HG02970 (cell line): ENCODE results near the gene NPAT.
"Not testable (repeated sequence)": the region's sequence is repeated elsewhere in the genome, so short reads cannot be mapped to it uniquely, and the experiment has no call there.

Experiments used
- ATAC-seq: cut with Tn5 transposase; IDR thresholded peaks from one replicate; pipeline ENCODE4 v1.9.1; 2021; ENCODE audit warnings: mild to moderate bottlenecking, moderate library complexity, moderate number of reproducible peaks; ENCODE audit not compliant: unreplicated experiment, low FRiP score

NPAT gene

GRCh38 chr11:108162878-108163277 lies 59.6 kb downstream of the NPAT start:
- ATAC-seq = not testable (repeated sequence)

- peak; percentile 90 for ATAC-seq
Measured at GRCh38 chr11:108160970-108161566, 61.4 kb downstream of the NPAT start.

GRCh38 chr11:108154591-108154990 lies 67.8 kb downstream of the NPAT start:
- ATAC-seq = no peak

GRCh38 chr11:108148556-108148955 lies 73.9 kb downstream of the NPAT start:
- no peak for ATAC-seq

GRCh38 chr11:108147150-108147549 lies 75.3 kb downstream of the NPAT start:
- no peak for ATAC-seq

GRCh38 chr11:108144615-108145014 lies 77.8 kb downstream of the NPAT start:
- no peak for ATAC-seq

- no peak for ATAC-seq
Measured at GRCh38 chr11:108142304-108142703, 80.1 kb downstream of the NPAT start.

- ATAC-seq = no peak
Measured at GRCh38 chr11:108137212-108137611, 85.2 kb downstream of the NPAT start.

- ATAC-seq = no peak
Measured at GRCh38 chr11:108135845-108136544, 86.4 kb downstream of the NPAT start.

GRCh38 chr11:108132993-108133538 lies 89.4 kb downstream of the NPAT start:
- ATAC-seq = not testable (repeated sequence)

- no peak for ATAC-seq
Measured at GRCh38 chr11:108131993-108132392, 90.4 kb downstream of the NPAT start.

GRCh38 chr11:108128772-108129171 lies 93.7 kb downstream of the NPAT start:
- no peak for ATAC-seq

GRCh38 chr11:108125096-108125495 lies 97.3 kb downstream of the NPAT start:
- ATAC-seq = no peak

- no peak for ATAC-seq
Measured at GRCh38 chr11:108122166-108122628, 100.2 kb downstream of the NPAT start.

GRCh38 chr11:108121274-108122155 lies 100.9 kb downstream of the NPAT start, which contains the start of gene ACAT1:
Gene ACAT1 (plus strand): TSS chr11:108121567. CDS start chr11:108121607, 40 bp downstream.
- ATAC-seq = peak; percentile 95

GRCh38 chr11:108120936-108121273 lies 101.5 kb downstream of the NPAT start:
- ATAC-seq = not testable (repeated sequence)

GRCh38 chr11:108117746-108118371 lies 104.6 kb downstream of the NPAT start:
- ATAC-seq = no peak

GRCh38 chr11:108115500-108116140 lies 106.8 kb downstream of the NPAT start:
- no peak for ATAC-seq

- no peak for ATAC-seq
Measured at GRCh38 chr11:108112057-108112456, 110.4 kb downstream of the NPAT start.

- no peak for ATAC-seq
Measured at GRCh38 chr11:108111126-108111525, 111.3 kb downstream of the NPAT start.
